Measurements from ENCODE around the gene ARFGAP1.

Gene ARFGAP1

DNA sequence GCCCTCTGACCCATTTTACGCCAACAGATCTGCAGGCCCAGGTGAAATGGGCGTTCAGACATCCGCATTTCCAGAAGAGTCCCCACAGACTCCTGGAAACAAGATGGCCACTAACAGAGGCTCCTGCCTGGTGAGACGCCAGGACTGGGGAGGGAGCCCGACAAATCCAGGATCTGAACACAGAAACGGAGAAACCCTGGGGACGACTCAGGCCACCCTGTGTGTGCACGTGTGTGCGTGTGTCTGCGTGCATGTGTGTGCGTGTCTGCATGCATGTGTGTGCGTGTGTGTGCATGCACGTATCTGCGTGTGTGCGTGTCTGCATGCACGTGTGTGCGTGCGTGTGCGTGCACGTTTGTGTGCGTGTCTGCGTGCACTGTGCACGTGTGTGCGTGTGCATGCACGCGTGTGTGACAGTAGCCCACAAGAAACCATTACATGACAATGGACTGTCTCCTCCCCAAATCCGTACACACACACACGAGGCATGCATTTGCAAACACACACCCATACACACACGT lies 63.7 kb downstream of the ARFGAP1 start:
- no peak for DNase-seq

DNA sequence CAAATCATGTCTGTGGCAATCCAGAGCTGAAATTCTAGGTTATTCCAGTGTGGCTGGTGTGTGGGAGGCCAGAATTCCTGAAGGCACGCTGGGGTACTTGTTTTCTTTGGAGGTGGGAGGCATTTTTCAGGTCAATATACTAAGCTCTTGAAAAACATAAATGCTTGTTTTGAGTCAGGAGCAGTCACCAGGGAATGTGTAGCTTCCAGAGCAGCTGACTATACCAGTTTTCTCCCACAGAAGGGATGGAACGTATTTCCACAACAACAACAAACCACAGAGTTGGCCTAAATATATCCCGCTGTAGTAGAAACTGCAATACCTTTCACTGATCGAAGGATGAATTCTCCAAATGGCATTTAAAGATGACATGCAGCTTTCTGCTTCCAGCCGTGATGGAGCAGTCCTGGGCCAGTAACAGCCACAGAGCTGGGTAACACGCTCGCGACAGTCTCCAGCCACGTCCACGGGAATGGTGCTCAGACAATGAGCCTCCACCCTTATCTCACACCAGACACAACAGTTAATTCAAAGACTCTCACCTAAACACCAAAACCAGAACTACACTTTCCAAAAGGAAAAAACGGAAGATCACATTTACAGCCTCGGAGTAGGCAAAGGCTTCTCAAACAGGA lies 65.3 kb downstream of the ARFGAP1 start:
- no peak for DNase-seq
